ENCODE data around the gene ZNF771.

DNA sequence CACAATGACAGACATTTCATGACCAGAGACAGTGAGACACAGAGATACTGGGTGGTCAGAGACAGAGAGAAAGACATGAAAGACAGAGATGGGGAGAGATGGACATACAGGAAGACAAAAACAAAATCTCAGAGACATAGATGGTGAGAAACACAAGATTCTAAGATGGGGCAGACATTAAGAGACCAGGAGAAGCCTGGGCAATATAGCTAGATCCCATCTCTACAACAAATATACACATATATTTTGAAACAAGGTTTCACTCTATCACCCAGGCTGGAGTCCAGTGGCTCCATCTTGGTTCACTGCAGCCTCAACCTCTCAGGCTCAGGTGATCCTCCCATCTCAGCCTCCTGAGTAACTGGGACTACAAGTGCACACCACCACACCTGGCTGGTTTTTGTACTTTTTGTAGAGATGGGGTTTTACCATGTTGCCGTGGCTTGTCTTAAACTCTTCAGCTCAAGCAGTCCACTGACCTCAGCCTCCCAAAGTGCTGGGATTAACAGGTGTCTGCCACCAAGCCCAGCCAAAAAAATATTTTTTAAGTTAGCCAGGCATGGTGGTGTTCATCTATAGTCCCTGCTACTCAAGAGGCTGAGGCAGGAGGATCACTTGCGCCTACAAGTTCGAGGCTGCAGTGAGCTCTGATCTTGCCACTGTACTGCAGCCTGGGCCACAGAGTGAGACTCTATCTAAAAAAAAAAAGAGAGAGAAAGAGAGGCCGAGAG lies 27.2 kb upstream of the ZNF771 start:
- TF ChIP-seq POLR2AphosphoS5 (IDR thresholded peaks at IDR 0.05; ENCODE audit: low read depth) = no peak
- TF ChIP-seq, protein P1, sequence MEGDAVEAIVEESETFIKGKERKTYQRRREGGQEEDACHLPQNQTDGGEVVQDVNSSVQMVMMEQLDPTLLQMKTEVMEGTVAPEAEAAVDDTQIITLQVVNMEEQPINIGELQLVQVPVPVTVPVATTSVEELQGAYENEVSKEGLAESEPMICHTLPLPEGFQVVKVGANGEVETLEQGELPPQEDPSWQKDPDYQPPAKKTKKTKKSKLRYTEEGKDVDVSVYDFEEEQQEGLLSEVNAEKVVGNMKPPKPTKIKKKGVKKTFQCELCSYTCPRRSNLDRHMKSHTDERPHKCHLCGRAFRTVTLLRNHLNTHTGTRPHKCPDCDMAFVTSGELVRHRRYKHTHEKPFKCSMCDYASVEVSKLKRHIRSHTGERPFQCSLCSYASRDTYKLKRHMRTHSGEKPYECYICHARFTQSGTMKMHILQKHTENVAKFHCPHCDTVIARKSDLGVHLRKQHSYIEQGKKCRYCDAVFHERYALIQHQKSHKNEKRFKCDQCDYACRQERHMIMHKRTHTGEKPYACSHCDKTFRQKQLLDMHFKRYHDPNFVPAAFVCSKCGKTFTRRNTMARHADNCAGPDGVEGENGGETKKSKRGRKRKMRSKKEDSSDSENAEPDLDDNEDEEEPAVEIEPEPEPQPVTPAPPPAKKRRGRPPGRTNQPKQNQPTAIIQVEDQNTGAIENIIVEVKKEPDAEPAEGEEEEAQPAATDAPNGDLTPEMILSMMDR (conservative IDR thresholded peaks at IDR 0.05; ENCODE audit: low read depth in 2 of 2) = no peak
- TF ChIP-seq REST (IDR thresholded peaks at IDR 0.05; ENCODE audit: unreplicated experiment) = no peak
